ENCODE data around the gene UBFD1.

UBFD1 gene

GRCh38 chr16:23611936-23612335 lies 54.4 kb downstream of the UBFD1 start:
- ChIA-PET POLR2A (no interaction called here), CTCF (no interaction called here)
- no peak for DNase-seq (ENCODE audit: extremely low spot score)
- no peak for TF ChIP-seq BHLHE40 (IDR thresholded peaks at IDR 0.05; ENCODE audit: borderline replicate concordance)
- no peak for TF ChIP-seq NFRKB (IDR thresholded peaks at IDR 0.05)
- TF ChIP-seq FOXM1 (IDR thresholded peaks at IDR 0.05; ENCODE audit: borderline replicate concordance): no peak
- no peak for TF ChIP-seq TARDBP (IDR thresholded peaks at IDR 0.05)
- no peak for TF ChIP-seq LEF1 (IDR thresholded peaks at IDR 0.05; ENCODE audit: borderline replicate concordance)
- TF ChIP-seq ZNF384 (IDR thresholded peaks at IDR 0.05): no peak
- no peak for TF ChIP-seq ELF4 (IDR thresholded peaks at IDR 0.05)
- TF ChIP-seq HDGF (IDR thresholded peaks at IDR 0.05; ENCODE audit: borderline replicate concordance): no peak

DNA sequence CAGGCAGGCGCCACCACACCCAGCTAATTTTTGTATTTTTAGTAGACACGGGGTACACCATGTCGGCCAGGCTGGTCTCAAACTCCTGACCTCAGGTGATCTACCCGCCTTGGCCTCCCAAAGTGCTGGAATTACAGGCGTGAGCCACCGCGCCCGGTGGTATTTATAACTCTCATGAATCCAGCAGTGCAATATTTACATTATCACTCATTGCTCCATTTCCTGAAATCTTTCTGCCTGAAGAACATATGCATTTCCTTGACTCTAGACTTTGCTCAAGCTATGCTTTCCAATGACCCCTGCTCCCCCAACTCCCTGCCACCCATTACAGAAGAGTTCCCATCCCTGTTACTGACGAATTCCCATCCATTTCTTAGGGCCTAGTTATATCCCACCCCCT lies 58.3 kb downstream of the UBFD1 start:
- no peak for DNase-seq (ENCODE audit: extremely low spot score)
- ChIA-PET POLR2A (no interaction called here), CTCF (no interaction called here)
- TF ChIP-seq SP1 (IDR thresholded peaks at IDR 0.05) (no peak), FOXK2 (IDR thresholded peaks at IDR 0.05) (no peak), SUZ12 (IDR thresholded peaks at IDR 0.05) (no peak), LEF1 (IDR thresholded peaks at IDR 0.05; ENCODE audit: borderline replicate concordance) (no peak), FOXA1 (IDR thresholded peaks at IDR 0.05) (no peak), BHLHE40 (IDR thresholded peaks at IDR 0.05; ENCODE audit: borderline replicate concordance) (no peak), TARDBP (IDR thresholded peaks at IDR 0.05) (no peak), FOXM1 (IDR thresholded peaks at IDR 0.05; ENCODE audit: borderline replicate concordance) (no peak), ARNT (IDR thresholded peaks at IDR 0.05) (no peak)
